ENCODE results near the gene ALDH3B2.
"Not testable (repeated sequence)": the region's sequence is repeated elsewhere in the genome, so short reads cannot be mapped to it uniquely, and the experiment has no call there.

DNA sequence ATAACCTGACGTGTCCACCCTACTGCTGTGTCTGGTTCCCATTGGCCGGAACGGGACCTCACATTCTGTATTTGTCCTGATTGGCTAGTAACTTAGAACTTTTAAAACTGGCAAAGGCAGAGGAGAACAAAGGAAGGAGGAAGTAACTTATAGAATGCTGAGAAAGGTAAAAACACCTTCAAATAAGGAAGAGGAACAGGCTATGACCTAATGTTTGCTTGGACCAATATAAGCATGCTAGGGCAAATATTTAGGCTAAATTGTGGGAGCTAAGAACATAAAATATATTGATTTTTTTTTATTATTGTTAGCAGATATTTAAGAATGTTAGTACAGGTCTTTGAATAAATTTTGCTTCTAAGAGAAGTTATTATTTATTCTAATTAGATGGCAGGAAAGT is 37.0 kb downstream of the ALDH3B2 start:
- TF ChIP-seq, protein P1, sequence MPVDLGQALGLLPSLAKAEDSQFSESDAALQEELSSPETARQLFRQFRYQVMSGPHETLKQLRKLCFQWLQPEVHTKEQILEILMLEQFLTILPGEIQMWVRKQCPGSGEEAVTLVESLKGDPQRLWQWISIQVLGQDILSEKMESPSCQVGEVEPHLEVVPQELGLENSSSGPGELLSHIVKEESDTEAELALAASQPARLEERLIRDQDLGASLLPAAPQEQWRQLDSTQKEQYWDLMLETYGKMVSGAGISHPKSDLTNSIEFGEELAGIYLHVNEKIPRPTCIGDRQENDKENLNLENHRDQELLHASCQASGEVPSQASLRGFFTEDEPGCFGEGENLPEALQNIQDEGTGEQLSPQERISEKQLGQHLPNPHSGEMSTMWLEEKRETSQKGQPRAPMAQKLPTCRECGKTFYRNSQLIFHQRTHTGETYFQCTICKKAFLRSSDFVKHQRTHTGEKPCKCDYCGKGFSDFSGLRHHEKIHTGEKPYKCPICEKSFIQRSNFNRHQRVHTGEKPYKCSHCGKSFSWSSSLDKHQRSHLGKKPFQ (tag by site-specific recombination; IDR thresholded peaks at IDR 0.05), result not testable (repeated sequence)
- not testable (repeated sequence) for TF ChIP-seq FEZF1 (tag by site-specific recombination; IDR thresholded peaks at IDR 0.05); CTCF (tag by site-specific recombination; IDR thresholded peaks at IDR 0.05); ZBTB26 (tag by site-specific recombination; optimal IDR thresholded peaks at IDR 0.05); HOXC10 (CRISPR knock-in tag; IDR thresholded peaks at IDR 0.05); ZNF549 (tag by site-specific recombination; IDR thresholded peaks at IDR 0.05); ZNF561 (tag by site-specific recombination; IDR thresholded peaks at IDR 0.05; ENCODE audit: borderline replicate concordance); ZNF175 (tag by site-specific recombination; IDR thresholded peaks at IDR 0.05); ZNF37A (tag by site-specific recombination; IDR thresholded peaks at IDR 0.05); ZEB2 (tag by site-specific recombination; IDR thresholded peaks at IDR 0.05)
- TF ChIP-seq, protein P2, sequence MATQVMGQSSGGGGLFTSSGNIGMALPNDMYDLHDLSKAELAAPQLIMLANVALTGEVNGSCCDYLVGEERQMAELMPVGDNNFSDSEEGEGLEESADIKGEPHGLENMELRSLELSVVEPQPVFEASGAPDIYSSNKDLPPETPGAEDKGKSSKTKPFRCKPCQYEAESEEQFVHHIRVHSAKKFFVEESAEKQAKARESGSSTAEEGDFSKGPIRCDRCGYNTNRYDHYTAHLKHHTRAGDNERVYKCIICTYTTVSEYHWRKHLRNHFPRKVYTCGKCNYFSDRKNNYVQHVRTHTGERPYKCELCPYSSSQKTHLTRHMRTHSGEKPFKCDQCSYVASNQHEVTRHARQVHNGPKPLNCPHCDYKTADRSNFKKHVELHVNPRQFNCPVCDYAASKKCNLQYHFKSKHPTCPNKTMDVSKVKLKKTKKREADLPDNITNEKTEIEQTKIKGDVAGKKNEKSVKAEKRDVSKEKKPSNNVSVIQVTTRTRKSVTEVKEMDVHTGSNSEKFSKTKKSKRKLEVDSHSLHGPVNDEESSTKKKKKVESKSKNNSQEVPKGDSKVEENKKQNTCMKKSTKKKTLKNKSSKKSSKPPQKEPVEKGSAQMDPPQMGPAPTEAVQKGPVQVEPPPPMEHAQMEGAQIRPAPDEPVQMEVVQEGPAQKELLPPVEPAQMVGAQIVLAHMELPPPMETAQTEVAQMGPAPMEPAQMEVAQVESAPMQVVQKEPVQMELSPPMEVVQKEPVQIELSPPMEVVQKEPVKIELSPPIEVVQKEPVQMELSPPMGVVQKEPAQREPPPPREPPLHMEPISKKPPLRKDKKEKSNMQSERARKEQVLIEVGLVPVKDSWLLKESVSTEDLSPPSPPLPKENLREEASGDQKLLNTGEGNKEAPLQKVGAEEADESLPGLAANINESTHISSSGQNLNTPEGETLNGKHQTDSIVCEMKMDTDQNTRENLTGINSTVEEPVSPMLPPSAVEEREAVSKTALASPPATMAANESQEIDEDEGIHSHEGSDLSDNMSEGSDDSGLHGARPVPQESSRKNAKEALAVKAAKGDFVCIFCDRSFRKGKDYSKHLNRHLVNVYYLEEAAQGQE (tag by site-specific recombination; IDR thresholded peaks at IDR 0.05), result not testable (repeated sequence)
